ENCODE results near the gene EBF3.

DNA sequence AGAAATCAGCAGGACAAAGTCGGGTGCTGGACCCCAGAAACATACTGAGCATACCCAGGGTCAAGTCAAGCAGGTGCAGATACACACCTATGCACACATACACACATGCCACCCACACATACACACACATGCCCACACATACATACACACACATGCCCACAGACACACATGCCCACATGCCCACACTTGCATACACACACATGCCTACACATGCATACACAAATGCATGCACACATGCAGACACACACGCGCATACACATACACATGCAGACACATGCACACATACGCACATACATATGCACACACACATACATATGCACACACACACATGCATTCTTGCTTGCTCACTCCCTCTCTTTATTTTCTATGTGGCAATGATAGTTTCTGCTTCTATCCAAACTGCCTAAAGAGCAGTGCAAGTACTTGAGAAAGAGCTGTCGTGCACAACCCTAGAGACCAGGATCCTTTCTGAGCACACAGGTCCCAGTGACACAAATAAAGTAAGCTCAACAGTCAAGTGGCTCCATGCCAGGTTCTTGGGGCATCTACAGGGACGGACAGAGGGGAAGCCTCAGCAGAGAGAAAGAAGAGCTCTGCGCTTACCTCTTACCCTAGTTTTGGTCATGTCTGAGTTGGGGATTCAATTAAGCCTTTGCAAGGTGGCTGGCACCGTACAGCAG is 83.7 kb downstream of the EBF3 start:
- no peak for TF ChIP-seq POLR2A (IDR thresholded peaks at IDR 0.05)
- TF ChIP-seq, protein P1, sequence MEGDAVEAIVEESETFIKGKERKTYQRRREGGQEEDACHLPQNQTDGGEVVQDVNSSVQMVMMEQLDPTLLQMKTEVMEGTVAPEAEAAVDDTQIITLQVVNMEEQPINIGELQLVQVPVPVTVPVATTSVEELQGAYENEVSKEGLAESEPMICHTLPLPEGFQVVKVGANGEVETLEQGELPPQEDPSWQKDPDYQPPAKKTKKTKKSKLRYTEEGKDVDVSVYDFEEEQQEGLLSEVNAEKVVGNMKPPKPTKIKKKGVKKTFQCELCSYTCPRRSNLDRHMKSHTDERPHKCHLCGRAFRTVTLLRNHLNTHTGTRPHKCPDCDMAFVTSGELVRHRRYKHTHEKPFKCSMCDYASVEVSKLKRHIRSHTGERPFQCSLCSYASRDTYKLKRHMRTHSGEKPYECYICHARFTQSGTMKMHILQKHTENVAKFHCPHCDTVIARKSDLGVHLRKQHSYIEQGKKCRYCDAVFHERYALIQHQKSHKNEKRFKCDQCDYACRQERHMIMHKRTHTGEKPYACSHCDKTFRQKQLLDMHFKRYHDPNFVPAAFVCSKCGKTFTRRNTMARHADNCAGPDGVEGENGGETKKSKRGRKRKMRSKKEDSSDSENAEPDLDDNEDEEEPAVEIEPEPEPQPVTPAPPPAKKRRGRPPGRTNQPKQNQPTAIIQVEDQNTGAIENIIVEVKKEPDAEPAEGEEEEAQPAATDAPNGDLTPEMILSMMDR (IDR thresholded peaks at IDR 0.05), result no peak
